ENCODE data around the gene MUS81.

GRCh38 chr11:65862941-65863888 lies 3.0 kb downstream of the MUS81 start:
- TF ChIP-seq CTCF (IDR thresholded peaks at IDR 0.05) (no peak), POLR2A (IDR thresholded peaks at IDR 0.05) (no peak)

Measured in heart left ventricle (tissue), 13 donors.